Mucosa of descending colon (tissue), 3 donors: ENCODE measurements around the gene RXFP1. TPM values are rescaled to one million over a fixed set of nuclear protein-coding genes. Genes with fewer than 3 reads are reported as not detected.

Experiments used
- ATAC-seq: fragments of 200-7000 bp; cut with Tn5 transposase; one replicate; pipeline ENCODE4 v1.9.1; 2020; ENCODE audit warnings: mild to moderate bottlenecking, moderate library complexity
- DNase-seq, 3 donors: peaks; one replicate each; pipeline ENCODE4 v3.0.0-alpha.2; 2020
- H3K36me3 ChIP-seq: fragments of 200-600 bp; one replicate; pipeline ENCODE4 v1.8.0; 2021; ENCODE audit warnings: low read depth, mild to moderate bottlenecking
- H3K4me1 ChIP-seq: fragments of 200-600 bp; one replicate; pipeline ENCODE4 v1.8.0; 2021; ENCODE audit warnings: low read depth, mild to moderate bottlenecking
- H3K4me3 ChIP-seq: fragments of 200-600 bp; one replicate; pipeline ENCODE4 v1.8.0; 2021; ENCODE audit warnings: mild to moderate bottlenecking
- H3K9me3 ChIP-seq: fragments of 200-600 bp; one replicate; pipeline ENCODE4 v1.8.0; 2021; ENCODE audit warnings: mild to moderate bottlenecking
- intact Hi-C, 2 donors: fragments of 100-400 bp; cut with DNase I in 1 of 2; cut with micrococcal nuclease in 1 of 2; formaldehyde crosslinking; loops; one replicate each; pipeline versions ENCODE4 v1.11.0 to v1.11.1; 2022; cut with DNase I, micrococcal nuclease
- total RNA-seq, 3 donors: library from RNA; stranded (reverse); fragmentation: NEBNext Ultra II Directional in 2 of 3; extraction: Animal tissue kit (Norgen Biotek cat#: 25700) in 2 of 3; gene quantifications; one replicate each; pipeline versions ENCODE4 v1.2.1 to v1.2.4, GENCODE V29; 2021 to 2023
- TF ChIP-seq, protein P1 (sequence below): fragments of 200-600 bp; IDR thresholded peaks from one replicate; pipeline ENCODE4 v1.8.0; 2022; ENCODE audit warnings: antibody characterized with exemption, mild to moderate bottlenecking
- donor health status: DM: no; HTN: no; CAD: no; lungs with moderate emphysema.
- donor health status: DM: no; HTN: no; CAD: no.
- donor health status: DM: no; HTN: yes; CAD: no.

RXFP1 gene
- total RNA-seq, 3 donors from 2014 or later: 0.22 to 0.27 TPM; not detected in 1

DNA sequence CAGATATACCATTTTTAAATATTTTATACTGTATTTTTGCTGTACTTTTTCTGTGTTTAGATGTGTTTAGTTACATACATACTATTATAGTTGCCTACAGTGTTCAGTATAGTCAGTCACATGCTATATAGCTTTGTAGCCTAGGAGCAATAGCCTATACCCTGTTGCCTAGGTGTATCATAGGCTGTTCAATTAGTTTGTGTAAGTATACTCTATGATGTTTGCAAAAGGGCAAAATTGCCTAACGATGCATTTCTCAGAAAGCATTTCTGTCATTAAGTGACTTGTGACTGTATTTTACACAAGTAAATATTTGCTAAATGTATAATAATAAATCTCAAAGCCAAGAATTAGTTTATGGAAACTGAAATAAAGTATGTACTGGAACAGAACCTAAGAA, 159.9 kb downstream of the RXFP1 start:
- ATAC-seq (peak; percentile 38), DNase-seq (no peak)
- Histone ChIP-seq H3K4me1 (no peaks in the 10 kb centered on the region), H3K4me3 (no peak overlapping the region), H3K36me3 (no peaks in the 10 kb centered on the region), H3K9me3 (no peaks in the 10 kb centered on the region)
- intact Hi-C loops: no loop called here
- TF ChIP-seq, protein P1, sequence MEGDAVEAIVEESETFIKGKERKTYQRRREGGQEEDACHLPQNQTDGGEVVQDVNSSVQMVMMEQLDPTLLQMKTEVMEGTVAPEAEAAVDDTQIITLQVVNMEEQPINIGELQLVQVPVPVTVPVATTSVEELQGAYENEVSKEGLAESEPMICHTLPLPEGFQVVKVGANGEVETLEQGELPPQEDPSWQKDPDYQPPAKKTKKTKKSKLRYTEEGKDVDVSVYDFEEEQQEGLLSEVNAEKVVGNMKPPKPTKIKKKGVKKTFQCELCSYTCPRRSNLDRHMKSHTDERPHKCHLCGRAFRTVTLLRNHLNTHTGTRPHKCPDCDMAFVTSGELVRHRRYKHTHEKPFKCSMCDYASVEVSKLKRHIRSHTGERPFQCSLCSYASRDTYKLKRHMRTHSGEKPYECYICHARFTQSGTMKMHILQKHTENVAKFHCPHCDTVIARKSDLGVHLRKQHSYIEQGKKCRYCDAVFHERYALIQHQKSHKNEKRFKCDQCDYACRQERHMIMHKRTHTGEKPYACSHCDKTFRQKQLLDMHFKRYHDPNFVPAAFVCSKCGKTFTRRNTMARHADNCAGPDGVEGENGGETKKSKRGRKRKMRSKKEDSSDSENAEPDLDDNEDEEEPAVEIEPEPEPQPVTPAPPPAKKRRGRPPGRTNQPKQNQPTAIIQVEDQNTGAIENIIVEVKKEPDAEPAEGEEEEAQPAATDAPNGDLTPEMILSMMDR: no peak

DNA sequence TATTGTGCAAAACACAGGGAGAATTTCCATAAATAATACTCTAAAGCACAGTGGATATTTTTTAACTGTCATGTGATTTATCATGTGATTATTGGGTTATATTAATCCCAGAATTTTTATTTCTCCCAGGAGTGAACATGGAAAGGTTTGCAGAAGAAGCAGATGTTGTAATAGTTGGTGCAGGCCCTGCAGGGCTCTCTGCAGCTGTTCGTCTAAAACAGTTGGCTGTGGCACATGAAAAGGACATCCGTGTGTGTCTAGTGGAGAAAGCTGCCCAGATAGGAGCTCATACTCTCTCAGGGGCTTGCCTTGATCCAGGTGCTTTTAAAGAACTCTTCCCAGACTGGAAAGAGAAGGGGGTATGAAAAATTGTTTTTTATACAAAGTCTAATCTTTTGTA, 160.4 kb downstream of the RXFP1 start:
- H3K4me1 ChIP-seq: no peaks in the 10 kb centered on the region
- H3K4me3 ChIP-seq: no peak overlapping the region
- TF ChIP-seq, protein P1: no peak
- intact Hi-C loops: no loop called here
- no peak for ATAC-seq
- no peak for DNase-seq
- no peaks in the 10 kb centered on the region for H3K9me3 ChIP-seq
- H3K36me3 ChIP-seq: no peaks in the 10 kb centered on the region

DNA sequence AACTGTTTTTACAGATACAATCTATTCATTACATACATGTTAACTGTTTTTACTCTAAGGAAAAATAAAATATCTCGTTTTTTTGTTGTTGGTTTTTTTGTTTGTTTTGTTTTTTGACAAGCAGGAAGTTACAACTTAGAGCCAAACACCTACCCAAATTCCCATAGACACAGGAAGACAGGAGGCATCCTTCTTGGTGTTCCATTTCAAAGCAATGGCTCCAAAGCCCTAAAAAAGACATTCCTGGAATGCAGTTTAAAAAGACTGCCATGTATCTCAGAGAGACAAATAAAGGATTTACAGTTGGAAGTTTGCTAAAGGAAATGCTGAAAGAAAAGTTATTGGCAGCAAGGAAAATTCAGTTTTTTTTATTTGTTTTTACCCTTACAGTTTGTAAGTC, 167.1 kb downstream of the RXFP1 start:
- Histone ChIP-seq H3K9me3 (no peaks in the 10 kb centered on the region), H3K36me3 (no peaks in the 10 kb centered on the region), H3K4me1 (no peaks in the 10 kb centered on the region), H3K4me3 (no peak overlapping the region)
- TF ChIP-seq, protein P1: no peak
- intact Hi-C loops: no loop called here
- DNase-seq: no peak
- no peak for ATAC-seq

Other genes with a start within 250 kb of the RXFP1 start
- 1 to 10 TPM; 2.4 to 6.3 (median 3.6) TPM for gene C4orf46, start 150.0 kb downstream of the RXFP1 start, total RNA-seq
- 10 to 100 TPM; 49.2 to 67.1 (median 50.2) TPM for gene ETFDH, start 150.4 kb downstream of the RXFP1 start, total RNA-seq
- gene PPID, start 201.5 kb downstream of the RXFP1 start, total RNA-seq: 10 to 100 TPM; 19.7 to 23.9 (median 22.2) TPM
- 10 to 100 TPM; 61.8 to 94.1 (median 73.4) TPM for gene FNIP2, start 247.1 kb downstream of the RXFP1 start, total RNA-seq